CD4-positive, alpha-beta T cell treated with Interferon alpha-2 for 1 hour (primary cell): ENCODE data around the gene PTBP1.
"Not testable (repeated sequence)": the region's sequence is repeated elsewhere in the genome, so short reads cannot be mapped to it uniquely, and the experiment has no call there.

Experiments
- DNase-seq, 2 donors: peaks; one replicate each; pipeline ENCODE4 v3.0.0-alpha.2; 2020 to 2022

The PTBP1 gene

DNA sequence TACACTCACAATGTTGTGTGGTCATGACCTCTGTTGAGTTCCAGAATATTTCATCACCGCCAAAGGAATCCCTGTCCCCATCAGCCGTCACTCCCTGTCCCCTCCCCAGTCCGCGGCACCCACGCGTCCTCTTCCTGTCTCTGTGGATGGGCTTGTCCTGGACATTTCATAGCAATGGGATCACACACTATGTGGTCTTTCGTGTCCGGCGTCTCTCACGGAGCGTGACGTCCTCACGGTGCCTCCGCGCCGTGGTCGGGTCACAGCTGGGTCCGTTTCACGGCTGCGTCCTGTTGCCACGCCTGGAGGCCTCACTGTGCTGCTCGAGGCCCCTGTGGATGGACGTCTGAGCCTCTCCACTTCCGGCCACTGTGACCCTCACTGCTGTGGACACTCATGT lies 37.0 kb downstream of the PTBP1 start:
- DNase-seq, result no peak

DNA sequence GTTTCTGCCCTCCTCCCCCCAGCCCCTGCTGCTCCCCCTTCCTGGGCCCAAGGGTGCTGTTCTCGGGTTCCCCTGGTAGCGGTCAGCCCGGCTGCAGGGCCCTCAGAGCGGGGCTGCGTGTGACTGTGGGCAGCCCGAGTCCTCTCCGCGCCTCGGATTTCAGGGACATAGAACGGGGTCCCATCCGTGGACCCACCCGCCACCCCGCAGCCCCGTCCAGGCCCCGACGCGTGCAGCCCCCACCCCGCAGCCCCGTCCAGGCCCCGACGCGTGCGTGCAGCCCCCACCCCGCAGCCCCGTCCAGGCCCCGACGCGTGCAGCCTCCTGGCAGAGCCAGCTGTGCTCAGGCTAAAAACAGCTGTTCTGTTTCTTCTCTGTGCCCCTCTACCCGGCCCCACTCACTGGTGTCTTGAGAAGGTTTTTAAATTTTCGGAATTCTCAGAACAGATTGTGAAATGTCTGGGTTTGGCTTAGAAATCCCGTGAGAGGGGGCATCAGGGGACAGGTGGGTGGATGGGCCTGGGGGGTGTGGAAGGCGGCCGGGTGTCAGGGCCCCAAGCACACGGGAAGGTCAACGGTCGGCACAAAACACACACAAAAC lies 38.1 kb downstream of the PTBP1 start:
- no peak for DNase-seq

DNA sequence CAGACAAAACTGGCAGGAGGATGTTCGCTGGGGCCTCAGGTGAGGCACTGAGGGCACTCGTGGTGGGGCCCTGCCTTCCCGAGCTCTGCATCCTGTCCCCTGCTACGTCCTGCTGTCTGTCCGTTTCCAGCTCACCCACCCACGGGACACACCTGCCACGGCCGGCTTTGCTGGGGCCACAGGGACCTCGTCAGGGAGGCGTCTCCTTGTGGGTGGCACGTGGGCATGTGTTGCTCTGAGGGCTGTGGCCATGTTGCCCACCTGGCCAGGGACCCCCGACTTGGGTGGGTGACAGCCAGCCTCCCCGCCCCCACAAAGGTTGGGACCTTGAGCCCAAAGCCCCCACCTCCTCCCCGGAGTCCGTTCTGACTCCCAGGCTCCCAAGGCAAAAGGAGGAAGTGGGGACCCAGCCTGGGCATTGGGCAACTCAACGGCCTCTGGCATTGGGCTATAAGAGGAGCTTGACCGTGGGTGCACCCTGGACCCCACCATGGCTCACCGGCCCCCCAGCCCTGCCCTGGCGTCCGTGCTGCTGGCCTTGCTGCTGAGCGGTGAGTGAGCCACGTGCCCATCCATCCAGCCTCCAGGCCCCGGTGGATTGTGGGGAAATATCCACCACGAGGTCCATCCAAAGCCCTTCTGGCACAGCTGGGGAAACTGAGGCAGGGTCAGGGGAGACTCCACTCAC lies 43.4 kb downstream of the PTBP1 start, which contains the start of gene PRTN3:
Gene PRTN3, plus strand, starts transcription at position 481 of the 688 bp plus-strand sequence. Its CDS starts 10 bp downstream, at position 491.
- peak in 1 of 2 donors; percentile 20 for DNase-seq

DNA sequence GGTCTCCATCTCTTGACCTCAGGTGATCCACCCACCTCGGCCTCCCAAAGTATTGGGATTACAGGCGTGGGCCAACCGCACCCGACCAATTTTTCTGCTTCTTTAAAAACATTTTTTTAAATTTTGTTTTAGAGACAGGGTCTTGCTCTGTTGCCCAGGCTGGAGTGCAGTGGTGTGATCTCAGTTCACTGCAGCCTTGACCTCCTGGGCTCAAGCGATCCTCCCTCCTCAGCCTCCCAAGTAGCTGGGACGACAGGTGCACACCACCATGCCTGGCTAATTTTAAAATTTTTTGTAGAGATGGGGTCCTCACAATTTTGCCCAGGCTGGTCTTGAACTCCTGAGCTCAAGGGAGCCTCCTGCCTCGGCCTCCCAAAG lies 45.5 kb downstream of the PTBP1 start:
- not testable (repeated sequence) for DNase-seq

DNA sequence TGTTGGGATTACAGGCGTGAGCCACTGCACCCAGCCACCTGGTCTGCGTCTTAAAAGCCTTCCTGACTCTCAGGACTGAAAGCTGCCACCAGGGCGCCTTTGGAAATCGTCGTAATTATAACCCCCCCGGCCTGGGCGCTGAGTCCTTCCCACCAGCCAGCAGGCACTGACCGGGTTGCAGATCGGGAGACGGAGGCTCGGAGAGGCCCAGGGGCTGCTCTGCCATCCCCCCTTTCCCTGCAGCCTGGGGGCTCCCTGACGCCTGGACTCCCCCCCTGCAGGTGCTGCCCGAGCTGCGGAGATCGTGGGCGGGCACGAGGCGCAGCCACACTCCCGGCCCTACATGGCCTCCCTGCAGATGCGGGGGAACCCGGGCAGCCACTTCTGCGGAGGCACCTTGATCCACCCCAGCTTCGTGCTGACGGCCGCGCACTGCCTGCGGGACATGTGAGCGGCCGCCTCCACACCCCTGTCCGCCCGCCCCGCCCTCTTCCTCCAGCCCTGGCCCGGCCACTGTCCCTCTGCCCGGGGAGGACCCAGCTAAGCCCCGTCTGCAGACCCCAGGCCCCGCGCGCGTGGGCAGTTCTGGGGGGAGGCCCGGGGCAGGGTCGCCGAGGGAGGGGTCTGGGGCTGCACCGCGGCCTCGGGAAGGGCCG lies 46.1 kb downstream of the PTBP1 start:
- DNase-seq, result no peak

DNA sequence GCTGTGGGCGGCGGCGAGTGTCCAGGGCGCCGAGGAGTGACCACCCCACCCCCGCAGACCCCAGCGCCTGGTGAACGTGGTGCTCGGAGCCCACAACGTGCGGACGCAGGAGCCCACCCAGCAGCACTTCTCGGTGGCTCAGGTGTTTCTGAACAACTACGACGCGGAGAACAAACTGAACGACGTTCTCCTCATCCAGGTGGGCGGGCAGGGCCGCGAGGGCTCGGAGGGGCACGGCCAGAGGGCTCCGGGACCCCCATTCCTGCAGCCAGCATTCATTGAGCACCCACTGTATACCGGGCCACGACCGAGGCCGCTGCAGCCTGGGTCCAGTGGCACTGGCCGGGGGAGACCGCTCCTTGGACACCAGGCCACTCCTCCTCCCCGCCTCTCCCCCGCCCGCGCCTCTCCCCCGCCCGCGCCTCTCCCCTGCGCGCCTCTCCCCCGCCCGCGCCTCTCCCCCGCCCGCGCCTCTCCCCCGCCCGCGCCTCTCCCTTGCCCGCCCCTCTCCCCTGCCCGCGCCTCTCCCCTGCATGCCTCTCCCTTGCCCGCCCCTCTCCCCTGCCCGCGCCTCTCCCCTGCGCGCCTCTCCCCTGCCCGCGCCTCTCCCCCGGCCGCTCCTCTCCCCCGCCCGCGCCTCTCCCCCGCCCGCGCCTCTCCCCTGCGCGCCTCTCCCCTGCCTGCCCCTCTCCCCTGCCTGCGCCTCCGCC lies 46.7 kb downstream of the PTBP1 start:
- no peak for DNase-seq

DNA sequence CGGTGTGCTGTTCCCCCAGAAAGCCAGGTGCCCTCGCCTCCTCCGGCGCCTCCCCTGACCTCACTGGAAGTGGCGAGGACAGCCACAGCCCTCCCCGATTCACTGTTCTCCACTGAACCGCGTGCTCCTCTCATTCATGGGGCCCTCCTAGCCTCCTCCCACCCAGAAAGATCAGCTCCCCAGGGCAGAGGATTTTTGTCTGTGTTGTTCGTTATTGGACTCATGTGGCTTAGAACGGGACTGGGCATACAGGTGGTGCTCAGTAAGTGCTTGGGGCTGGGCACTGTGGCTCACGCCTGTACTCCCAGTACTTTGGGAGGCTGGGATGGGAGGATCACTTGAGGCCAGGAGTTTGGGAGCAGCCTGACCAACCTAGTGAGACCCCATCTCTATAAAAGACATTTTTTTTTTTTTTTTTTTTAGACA lies 47.3 kb downstream of the PTBP1 start:
- DNase-seq, result no peak

DNA sequence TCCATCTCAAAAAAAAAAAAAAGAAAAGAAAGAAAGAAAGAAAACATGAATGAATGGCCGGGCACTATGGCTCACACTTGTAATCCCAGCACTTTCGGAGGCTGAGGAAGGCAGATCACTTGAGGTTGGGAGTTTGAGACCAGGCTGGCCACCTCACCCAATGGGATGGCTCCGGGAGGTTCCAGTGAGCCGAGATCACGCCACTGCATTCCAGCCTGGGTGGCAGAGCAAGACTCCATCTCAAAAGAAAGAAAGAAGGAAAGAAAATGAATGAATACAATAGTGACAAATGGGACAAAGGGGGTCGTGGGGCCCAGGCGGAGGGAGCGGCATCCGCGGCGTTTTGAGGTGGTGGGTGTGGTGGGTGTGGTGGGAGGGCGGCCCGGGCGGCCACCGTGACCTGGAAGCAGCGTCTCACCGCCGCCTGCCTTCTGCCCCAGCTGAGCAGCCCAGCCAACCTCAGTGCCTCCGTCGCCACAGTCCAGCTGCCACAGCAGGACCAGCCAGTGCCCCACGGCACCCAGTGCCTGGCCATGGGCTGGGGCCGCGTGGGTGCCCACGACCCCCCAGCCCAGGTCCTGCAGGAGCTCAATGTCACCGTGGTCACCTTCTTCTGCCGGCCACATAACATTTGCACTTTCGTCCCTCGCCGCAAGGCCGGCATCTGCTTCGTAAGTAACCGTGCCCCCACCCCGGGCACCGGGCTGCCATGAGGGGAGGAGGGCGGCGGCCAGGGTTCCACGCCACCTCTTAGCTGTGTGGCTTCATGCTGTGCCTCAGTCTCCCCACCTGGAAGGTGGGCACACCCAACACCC lies 48.7 kb downstream of the PTBP1 start:
- no peak for DNase-seq

DNA sequence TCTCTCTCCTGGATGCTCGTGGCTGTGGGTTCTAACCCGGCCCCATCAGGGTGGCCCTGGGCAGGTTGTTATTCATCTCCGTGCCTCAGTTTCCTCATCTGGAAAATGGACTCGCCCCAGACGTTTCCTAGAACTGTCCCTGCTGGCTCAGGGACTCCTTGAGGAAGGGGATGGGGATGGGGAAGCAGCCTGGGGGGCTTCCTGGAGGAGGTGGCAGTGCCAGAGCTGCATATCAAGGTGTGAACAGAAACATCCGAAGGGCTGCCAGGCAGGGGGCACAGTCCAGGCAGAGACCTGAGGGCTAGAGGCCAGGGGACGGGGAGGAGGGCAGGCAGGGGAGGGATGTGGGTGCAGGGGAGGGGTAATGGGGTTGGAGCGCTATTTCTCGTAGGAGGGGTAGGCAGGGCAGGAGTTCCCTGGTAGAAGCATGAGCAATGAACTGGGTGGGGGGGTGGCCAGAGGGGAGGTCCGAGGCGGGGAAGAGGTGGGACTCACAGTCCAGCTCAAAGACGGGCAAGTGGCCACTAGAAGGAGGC lies 51.2 kb downstream of the PTBP1 start:
- DNase-seq, result no peak

DNA sequence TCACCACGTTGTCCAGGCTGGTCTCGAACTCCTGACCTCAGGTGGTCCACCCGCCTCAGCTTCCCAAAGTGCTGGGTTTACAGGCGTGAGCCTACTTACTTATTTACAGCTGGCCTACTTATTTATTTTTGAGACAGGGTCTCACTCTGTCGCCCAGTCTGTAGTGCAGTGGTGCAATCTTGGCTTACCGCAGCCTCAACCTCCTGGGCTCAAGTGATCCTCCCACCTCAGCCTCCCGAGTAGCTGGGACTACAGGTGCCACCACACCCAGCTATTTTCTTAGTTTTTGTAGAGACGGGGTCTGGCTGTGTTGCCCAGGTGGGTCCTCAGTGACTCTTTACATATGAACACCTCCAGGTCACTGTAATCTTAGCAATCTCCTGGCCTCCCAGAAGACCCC lies 51.9 kb downstream of the PTBP1 start:
- DNase-seq, result not testable (repeated sequence)

DNA sequence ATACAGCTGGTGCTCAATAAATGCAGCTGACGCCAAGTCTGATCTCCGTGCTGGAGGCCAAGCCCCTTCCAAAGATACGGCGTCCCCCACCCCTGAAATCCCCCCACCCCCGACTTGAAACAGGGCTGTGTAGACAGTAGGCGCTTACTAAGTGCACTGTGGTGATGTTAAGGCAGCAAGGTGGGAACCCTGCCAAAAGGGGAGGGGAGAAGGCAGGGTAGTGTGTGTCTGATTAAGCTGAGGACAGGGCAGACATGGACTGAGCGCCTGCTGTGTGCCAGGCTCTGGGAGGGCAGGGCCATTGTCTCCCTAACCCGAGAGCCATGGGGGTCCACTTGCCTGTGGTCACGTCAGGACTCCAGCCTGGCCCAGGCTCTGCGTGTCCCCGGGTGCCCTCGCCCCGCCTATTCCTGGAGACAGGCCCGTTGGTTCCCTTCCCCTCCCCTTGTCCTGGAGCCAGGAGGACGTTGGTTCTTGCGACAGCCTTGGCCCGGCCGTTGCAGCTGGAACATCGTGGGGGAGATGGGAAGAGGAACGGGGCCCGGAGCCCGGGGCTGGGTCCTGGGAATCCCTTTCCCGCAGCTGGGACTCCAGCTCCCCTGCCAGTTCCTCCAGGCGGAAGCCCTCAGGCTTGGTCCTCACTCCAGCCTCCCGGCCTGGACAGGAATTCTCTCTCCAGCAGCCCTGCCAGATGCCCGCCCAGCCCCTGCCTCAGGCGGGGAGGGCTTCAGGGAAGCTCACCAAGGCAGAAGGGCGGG lies 53.1 kb downstream of the PTBP1 start:
- DNase-seq, result no peak

DNA sequence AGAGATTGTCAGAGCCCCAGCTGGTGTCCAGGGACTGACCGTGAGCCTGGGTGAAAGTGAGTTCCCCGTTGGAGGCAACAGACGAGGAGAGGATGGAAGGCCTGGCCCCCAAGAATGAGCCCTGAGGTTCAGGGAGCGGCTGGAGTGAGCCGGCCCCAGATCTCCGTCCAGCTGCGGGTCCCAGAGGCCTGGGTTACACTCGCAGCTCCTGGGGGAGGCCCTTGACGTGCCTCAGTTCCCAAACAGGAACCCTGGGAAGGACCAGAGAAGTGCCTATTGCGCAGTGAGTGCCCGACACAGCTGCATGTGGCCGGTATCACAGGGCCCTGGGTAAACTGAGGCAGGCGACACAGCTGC lies 53.7 kb downstream of the PTBP1 start:
- no peak for DNase-seq

DNA sequence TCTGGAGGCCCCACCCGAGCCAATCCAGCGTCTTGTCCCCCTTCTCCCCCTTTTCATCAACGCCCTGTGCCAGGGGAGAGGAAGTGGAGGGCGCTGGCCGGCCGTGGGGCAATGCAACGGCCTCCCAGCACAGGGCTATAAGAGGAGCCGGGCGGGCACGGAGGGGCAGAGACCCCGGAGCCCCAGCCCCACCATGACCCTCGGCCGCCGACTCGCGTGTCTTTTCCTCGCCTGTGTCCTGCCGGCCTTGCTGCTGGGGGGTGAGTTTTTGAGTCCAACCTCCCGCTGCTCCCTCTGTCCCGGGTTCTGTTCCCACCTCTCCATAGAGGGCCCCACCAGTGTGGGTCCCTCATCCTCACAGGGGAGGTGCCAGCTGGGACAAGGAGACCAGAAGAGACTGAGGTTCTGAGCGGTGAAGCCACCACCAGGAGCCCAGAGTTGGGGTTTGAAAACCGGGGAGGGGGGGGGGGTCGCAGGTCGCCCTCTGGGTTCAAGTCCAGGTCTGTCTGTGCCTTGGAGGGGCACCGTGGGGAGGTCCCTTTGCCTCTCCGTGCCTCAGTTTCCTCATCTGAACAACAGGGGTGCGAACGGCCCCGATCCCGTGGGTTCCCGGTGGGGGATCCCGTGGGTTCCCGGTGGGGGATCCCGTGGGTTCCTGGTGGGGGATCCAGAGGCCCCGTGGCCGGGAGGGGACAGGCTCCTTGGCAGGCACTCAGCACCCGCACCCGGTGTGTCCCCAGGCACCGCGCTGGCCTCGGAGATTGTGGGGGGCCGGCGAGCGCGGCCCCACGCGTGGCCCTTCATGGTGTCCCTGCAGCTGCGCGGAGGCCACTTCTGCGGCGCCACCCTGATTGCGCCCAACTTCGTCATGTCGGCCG lies 55.1 kb downstream of the PTBP1 start, which contains the start of gene ELANE:
Gene ELANE, plus strand, starts transcription at position 168 of the 878 bp plus-strand sequence. Its CDS starts 26 bp downstream, at position 194.
- no peak for DNase-seq

DNA sequence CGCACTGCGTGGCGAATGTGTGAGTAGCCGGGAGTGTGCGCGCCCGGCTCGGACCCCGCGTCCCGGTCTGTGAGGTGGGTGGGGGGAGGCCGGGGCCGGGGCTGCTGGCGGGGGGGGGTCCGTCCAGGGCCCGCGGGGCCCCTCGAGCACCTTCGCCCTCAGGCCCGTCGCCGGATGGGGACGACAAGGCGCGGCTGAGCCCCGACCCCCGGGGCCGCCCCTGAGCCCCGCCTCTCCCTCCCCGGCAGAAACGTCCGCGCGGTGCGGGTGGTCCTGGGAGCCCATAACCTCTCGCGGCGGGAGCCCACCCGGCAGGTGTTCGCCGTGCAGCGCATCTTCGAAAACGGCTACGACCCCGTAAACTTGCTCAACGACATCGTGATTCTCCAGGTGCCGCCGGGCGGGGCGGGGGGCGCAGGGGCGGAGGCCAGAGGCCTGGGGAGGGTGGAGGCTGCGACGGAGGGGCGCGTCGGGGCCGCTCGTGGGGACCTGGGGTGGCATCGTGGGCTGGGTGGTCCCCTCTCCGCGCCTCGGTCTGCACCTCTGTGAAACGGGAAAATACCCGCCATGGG lies 55.8 kb downstream of the PTBP1 start:
- no peak for DNase-seq

DNA sequence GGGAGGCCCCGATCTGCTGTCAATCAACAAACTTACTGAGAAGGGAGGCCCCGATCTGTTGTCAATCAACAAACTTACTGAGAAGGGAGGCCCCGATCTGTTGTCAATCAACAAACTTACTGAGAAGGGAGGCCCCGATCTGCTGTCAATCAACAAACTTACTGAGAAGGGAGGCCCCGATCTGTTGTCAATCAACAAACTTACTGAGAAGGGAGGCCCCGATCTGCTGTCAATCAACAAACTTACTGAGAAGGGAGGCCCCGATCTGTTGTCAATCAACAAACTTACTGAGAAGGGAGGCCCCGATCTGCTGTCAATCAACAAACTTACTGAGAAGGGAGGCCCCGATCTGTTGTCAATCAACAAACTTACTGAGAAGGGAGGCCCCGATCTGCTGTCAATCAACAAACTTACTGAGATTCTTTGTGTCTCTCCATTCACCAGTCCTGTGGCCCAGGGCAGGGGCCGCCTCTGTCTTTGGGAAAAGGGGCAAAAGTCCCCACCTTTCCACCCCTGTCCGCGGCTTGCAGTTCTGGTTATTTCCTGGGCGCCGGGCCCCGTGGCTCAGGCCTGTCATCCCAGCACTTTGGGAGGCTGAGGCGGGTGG lies 56.5 kb downstream of the PTBP1 start:
- DNase-seq, result not testable (repeated sequence)

DNA sequence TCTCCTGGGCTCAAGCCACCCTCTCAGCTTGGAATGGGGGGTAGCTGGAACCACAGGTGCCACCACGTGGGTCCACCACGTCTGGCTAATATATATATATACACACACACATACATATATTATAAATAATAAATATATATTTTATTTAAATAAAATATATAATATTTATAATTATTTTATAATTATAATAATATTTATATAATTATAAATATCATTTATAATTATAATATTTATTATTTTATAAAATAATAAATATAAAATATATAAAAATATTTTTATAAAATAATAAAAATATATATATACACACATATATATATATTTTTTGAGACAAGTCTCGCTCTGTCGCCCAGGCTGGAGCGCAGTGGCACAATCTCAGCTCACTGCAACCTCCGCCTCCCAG lies 57.3 kb downstream of the PTBP1 start:
- no peak for DNase-seq

DNA sequence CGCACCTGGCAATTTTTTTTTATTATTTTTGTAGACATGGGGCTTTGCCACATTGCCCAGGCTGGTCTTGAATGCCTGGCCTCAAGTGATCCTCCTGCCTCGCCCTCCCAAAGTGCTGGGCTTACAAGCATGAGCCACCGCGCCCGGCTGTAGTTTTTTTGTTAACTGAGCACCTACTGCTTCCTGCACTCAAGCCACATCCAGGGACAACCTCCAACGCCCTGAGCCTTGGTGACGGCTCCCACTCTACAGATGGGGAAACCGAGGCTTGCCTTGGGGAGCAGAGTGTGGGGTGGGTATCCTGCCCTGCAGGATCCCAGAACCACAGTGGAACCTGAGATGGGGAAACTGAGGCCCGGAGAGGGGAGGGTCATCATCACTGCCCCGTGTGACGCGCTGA lies 57.9 kb downstream of the PTBP1 start:
- no peak for DNase-seq

DNA sequence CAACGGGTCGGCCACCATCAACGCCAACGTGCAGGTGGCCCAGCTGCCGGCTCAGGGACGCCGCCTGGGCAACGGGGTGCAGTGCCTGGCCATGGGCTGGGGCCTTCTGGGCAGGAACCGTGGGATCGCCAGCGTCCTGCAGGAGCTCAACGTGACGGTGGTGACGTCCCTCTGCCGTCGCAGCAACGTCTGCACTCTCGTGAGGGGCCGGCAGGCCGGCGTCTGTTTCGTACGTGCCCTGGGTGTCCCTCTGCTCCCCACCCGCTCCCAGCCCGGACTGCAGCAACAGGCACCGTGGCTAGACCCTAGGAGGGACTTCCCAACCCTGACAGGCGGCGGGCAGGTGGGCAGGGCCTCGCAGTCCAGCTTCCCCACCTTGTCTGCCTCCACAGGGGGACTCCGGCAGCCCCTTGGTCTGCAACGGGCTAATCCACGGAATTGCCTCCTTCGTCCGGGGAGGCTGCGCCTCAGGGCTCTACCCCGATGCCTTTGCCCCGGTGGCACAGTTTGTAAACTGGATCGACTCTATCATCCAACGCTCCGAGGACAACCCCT lies 58.4 kb downstream of the PTBP1 start:
- DNase-seq, result no peak

DNA sequence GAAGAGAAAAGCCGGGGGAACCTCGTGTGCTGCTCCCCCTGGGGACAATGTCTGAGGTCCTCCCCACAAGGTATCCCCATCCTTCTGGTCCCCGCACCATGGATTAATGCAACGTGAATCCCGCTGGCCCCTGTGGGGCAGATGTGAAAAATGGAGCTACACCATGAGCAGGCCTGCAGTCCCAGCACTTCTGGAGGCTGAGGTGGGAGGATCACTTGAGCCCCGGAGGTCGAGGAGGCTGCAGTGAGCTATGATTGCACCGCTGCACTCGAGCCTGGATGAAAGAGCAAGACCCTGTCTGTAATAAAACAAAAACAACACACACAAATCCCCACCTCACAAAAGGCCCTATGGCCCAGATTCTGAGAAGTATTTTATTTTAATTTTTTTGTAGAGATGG lies 61.0 kb downstream of the PTBP1 start:
- DNase-seq, result no peak
